GM12878 (cell line): Measurements from ENCODE around the gene PPP1R13L. TPM values are rescaled to one million over a fixed set of nuclear protein-coding genes. Genes with fewer than 3 reads are reported as not detected.

Experiments
- BHLHE40 ChIP-seq, 2 experiments: fragments of 450-650 bp in 1 of 2; IDR thresholded peaks; 2 replicates each; pipeline ENCODE4 v1.6.1; 2011 to 2017; ENCODE audit warnings: low read depth in 2 of 2, borderline replicate concordance in 1 of 2, improper control_type of control experiment in 1 of 2, low read length in 1 of 2, mild to moderate bottlenecking in 1 of 2
- CBFB ChIP-seq: IDR thresholded peaks from 2 replicates; pipeline ENCODE4 v1.6.1; 2016; ENCODE audit warnings: antibody characterized with exemption, low read depth
- CUX1 ChIP-seq: IDR thresholded peaks from 2 replicates; pipeline ENCODE4 v1.6.1; 2012; ENCODE audit warnings: improper control_type of control experiment, low read depth, low read length; ENCODE audit not compliant: insufficient replicate concordance
- EED ChIP-seq: sonication (generic); IDR thresholded peaks from 2 replicates; pipeline ENCODE4 v1.6.1; 2016; ENCODE audit warnings: antibody characterized with exemption, low read depth
- EP300 ChIP-seq, 2 experiments: fragments of 150-350 bp in 1 of 2; IDR thresholded peaks; 2 replicates each; pipeline ENCODE4 v1.6.1; 2011 to 2012; ENCODE audit warnings: low read depth in 2 of 2, low read length in 2 of 2, borderline replicate concordance in 1 of 2, improper control_type of control experiment in 1 of 2, inconsistent platforms in 1 of 2; ENCODE audit not compliant: control insufficient read depth in 1 of 2
- GATAD2B ChIP-seq: fragments of 450-650 bp; conservative IDR thresholded peaks from 2 replicates; pipeline ENCODE4 v1.6.1; 2017; ENCODE audit warnings: low read depth, mild to moderate bottlenecking, moderate library complexity
- IKZF2 ChIP-seq, 2 experiments: fragments of 450-650 bp; IDR thresholded peaks; 2 replicates each; pipeline ENCODE4 v1.6.1; 2017; ENCODE audit warnings: mild to moderate bottlenecking in 2 of 2, moderate library complexity in 2 of 2
- IRF3 ChIP-seq: fragments of 450-650 bp; IDR thresholded peaks from 2 replicates; pipeline ENCODE4 v1.6.1; 2014; ENCODE audit warnings: mild to moderate bottlenecking
- JUNB ChIP-seq: IDR thresholded peaks from 2 replicates; pipeline ENCODE4 v1.6.1; 2016; ENCODE audit warnings: antibody characterized with exemption, mild to moderate bottlenecking
- KLF5 ChIP-seq: fragments of 450-650 bp; IDR thresholded peaks from 2 replicates; pipeline ENCODE4 v1.6.1; 2014; ENCODE audit warnings: mild to moderate bottlenecking; ENCODE audit not compliant: partially characterized antibody
- NFXL1 ChIP-seq: fragments of 450-650 bp; IDR thresholded peaks from 2 replicates; pipeline ENCODE4 v1.6.1; 2017; ENCODE audit warnings: antibody characterized with exemption, mild to moderate bottlenecking, borderline replicate concordance
- NR2C2 ChIP-seq: IDR thresholded peaks from 2 replicates; pipeline ENCODE4 v1.6.1; 2011; ENCODE audit warnings: borderline replicate concordance, low read depth; ENCODE audit not compliant: control insufficient read depth, insufficient read length
- PBX3 ChIP-seq: IDR thresholded peaks from 2 replicates; pipeline ENCODE4 v1.6.1; 2011; ENCODE audit warnings: mild to moderate bottlenecking, low read depth, low read length, moderate library complexity; ENCODE audit not compliant: insufficient replicate concordance
- RELB ChIP-seq: fragments of 450-650 bp; IDR thresholded peaks from 2 replicates; pipeline ENCODE4 v1.6.1; 2017; ENCODE audit warnings: low read depth, mild to moderate bottlenecking, moderate library complexity
- STAT1 ChIP-seq: fragments of 450-650 bp; conservative IDR thresholded peaks from 2 replicates; pipeline ENCODE4 v1.6.1; 2014; ENCODE audit warnings: antibody characterized with exemption, mild to moderate bottlenecking
- TARDBP ChIP-seq: IDR thresholded peaks from 2 replicates; pipeline ENCODE4 v1.6.1; 2016; ENCODE audit warnings: borderline replicate concordance
- TCF12 ChIP-seq: IDR thresholded peaks from 2 replicates; pipeline ENCODE4 v1.6.1; 2011; ENCODE audit warnings: low read depth, mild to moderate bottlenecking, low read length
- ZNF217 ChIP-seq: fragments of 450-650 bp; IDR thresholded peaks from 2 replicates; pipeline ENCODE4 v1.6.1; 2017; ENCODE audit warnings: antibody characterized with exemption, mild to moderate bottlenecking
- ZZZ3 ChIP-seq: IDR thresholded peaks from 2 replicates; pipeline ENCODE4 v1.6.1; 2011; ENCODE audit warnings: low read depth; ENCODE audit not compliant: control insufficient read depth, insufficient read length
- polyA plus RNA-seq, 11 experiments: library from polyadenylated mRNA; depleted of rRNA in 4 of 11; unstranded in 6 of 11; stranded (reverse) in 5 of 11; fragments of >200 nt; fragmentation: Nextera tagmentation in 4 of 11; fragmentation: Illumina TruSeq in 1 of 11; extraction: Ambion mirVana in 4 of 11; extraction: Trizol in 1 of 11; gene quantifications; 1 replicate in 1 of 11; 2 replicates in 10 of 11; pipeline versions ENCODE4 v1.2.1 to v1.2.3, GENCODE V29; 2011 to 2016; ENCODE audit warnings: inconsistent platforms in 2 of 11, missing spikeins in 2 of 11, low read depth in 1 of 11
- total RNA-seq, 4 experiments: library from RNA; depleted of rRNA in 3 of 4; stranded (reverse); fragments of >200 nt in 3 of 4; fragmentation: Illumina TruSeq in 1 of 4; extraction: Trizol in 1 of 4; gene quantifications; 2 replicates each; pipeline versions ENCODE4 v1.2.1 to v1.2.3, GENCODE V29; 2013 to 2021

The PPP1R13L gene
- total and polyA plus RNA-seq, 10 of the 15 experiments (the other 5 are each of a cell fraction or from before 2014, with no cell fraction given) = 0.40 to 10.0 (median 2.5) TPM

- TF ChIP-seq CUX1 (no peak), ZNF217 (no peak), BHLHE40 (IDR thresholded peaks at IDR 0.05; ENCODE audit: borderline replicate concordance in 1 of 2, low read depth in 2 of 2, low read length in 1 of 2) (peak; percentile 88 to 94), KLF5 (no peak), EP300 (IDR thresholded peaks at IDR 0.05; ENCODE audit: borderline replicate concordance in 1 of 2, control insufficient read depth in 1 of 2, low read depth in 2 of 2, low read length in 2 of 2) (no peak), GATAD2B (0 out of 2 replicates have a peak, but pooled peaks have one; percentile 50), EED (peak; percentile 8; the same call in 1 of the 2 replicates), TARDBP (peak; percentile 83), CBFB (no peak), TCF12 (no peak; the same call in 1 of the 2 replicates), JUNB (no peak), ZZZ3 (no peak), NR2C2 (no peak), PBX3 (no peak), IKZF2 (IDR thresholded peaks at IDR 0.05) (peak; percentile 82 to 84), STAT1 (peak; percentile 63; the same call in 1 of the 2 replicates), RELB (no peak; the same call in 1 of the 2 replicates), NFXL1 (no peak), IRF3 (no peak)
These were observed 761 bp upstream of the PPP1R13L start (continued) for GRCh38 chr19:45405435-45406225.
